OCI-LY7 (cell line): ENCODE results near the gene DPH1.

ENCODE experiments used
- EZH2phosphoT487 ChIP-seq: fragments of 200-600 bp; sonication (generic); IDR thresholded peaks from 2 replicates; pipeline ENCODE4 v1.6.1; 2018; ENCODE audit warnings: low read depth, borderline replicate concordance, mild to moderate bottlenecking, mixed run types, antibody characterized with exemption, low read length, moderate library complexity, mixed read lengths
- TF ChIP-seq, protein P1 (sequence below): fragments of 200-600 bp; sonication (generic); conservative IDR thresholded peaks from 2 replicates; pipeline ENCODE4 v1.5.1; 2014; ENCODE audit warnings: mild to moderate bottlenecking, antibody characterized with exemption, low read length, moderate library complexity, mixed read lengths

DNA sequence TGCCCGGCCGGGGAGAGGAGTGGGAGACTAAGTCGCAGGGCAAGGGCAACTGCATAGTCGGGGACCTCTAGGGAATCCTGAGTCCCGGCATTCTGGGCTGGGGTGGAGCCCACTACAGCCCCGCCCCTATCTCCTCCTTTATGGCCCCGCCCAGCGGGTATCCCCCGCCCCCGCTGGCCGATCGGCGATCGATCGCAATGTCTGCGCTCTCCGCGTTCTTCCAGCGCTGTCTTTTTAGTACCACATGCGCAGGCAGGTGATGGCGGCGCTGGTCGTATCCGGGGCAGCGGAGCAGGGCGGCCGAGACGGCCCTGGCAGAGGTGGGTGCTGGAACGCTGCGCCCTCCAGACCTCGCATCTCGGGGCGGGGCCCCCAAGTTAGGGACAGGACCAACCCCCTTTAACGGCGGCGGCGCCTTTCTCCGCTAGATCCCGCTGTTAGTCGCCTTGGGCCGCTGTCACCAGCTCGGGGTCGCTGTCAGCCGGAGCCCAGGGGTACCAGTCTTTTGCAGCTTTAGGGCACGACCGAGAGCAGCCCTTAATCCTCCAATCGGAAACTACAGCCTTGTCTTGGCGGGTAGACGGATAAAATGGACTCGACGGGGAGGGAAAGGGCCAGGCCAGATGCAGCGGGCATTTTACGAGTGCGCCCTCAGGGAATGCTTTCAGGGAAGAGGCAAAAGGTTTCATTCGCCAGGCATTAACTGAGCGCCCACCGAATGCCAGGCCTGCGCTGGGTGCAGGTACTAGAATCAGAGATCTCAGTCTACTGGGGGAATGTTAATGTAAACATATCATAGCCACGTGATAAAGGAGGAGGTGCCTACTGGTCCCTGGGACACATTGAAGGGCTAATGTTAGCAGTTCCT lies at the start of gene DPH1:
- TF ChIP-seq, protein P1, sequence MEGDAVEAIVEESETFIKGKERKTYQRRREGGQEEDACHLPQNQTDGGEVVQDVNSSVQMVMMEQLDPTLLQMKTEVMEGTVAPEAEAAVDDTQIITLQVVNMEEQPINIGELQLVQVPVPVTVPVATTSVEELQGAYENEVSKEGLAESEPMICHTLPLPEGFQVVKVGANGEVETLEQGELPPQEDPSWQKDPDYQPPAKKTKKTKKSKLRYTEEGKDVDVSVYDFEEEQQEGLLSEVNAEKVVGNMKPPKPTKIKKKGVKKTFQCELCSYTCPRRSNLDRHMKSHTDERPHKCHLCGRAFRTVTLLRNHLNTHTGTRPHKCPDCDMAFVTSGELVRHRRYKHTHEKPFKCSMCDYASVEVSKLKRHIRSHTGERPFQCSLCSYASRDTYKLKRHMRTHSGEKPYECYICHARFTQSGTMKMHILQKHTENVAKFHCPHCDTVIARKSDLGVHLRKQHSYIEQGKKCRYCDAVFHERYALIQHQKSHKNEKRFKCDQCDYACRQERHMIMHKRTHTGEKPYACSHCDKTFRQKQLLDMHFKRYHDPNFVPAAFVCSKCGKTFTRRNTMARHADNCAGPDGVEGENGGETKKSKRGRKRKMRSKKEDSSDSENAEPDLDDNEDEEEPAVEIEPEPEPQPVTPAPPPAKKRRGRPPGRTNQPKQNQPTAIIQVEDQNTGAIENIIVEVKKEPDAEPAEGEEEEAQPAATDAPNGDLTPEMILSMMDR, result no peak
- no peak for TF ChIP-seq EZH2phosphoT487
